Ammon's horn (tissue), 1 donor: ENCODE results near the gene TRIML1.

Experiments
- DNase-seq: peaks from one replicate; pipeline ENCODE4 v3.0.0-alpha.2; 2016; ENCODE audit warnings: low spot score

TRIML1 gene

DNA sequence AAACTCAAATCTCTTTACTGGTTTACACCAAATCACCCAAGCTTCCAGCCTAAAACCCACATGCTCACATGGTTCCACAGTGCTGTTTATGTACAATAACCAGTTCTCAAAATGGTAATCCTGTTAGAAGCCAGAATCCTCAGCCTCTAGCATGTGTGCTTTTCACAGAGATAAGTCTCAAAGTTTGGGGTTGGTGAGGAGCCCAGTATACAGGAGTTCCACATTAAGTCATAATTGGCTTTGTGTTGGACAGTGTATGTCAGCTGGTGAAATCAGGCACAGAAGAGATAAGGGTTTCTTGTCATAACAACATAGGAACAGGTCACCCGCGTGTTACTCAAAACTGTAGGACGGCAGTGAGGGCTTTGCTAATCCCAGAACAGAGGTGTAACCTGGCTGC, at the start of gene TRIML1:
TSS of gene TRIML1 (plus strand) at position 301 of the 400 bp plus-strand sequence. CDS start 118 bp downstream, outside the sequence.
- no peak for DNase-seq

- no peak for DNase-seq
Observed at GRCh38 chr4:188092824-188093223, 46.4 kb upstream of the TRIML1 start.

GRCh38 chr4:188106454-188106853, 32.8 kb upstream of the TRIML1 start:
- DNase-seq: no peak

GRCh38 chr4:188107931-188108843, 31.1 kb upstream of the TRIML1 start:
- no peak for DNase-seq

- no peak for DNase-seq
Observed at GRCh38 chr4:188109157-188109755, 30.0 kb upstream of the TRIML1 start, which contains the start of gene TRIML2. Gene TRIML2, minus strand, starts transcription at chr4:188109603. Its CDS starts 4,235 bp downstream, at chr4:188105368.

DNA sequence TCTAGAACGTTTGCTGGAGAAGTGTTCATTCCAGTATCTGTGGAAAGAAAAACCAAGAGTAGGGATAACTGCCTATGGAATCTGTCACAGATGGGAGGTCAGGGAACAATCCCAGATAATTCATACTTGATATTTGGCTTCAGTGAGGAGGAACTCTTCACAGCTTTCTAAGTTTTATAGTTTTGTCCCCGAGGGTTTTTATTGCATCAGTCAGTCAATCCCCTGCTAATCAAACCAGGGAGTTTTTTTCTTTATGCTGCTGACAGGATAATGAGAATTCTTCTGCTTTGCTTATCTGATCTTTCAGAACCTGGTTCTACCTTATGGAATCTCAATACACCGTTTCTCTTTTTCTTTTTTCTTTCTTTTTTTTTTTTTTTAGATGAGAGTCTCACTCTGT, 29.2 kb upstream of the TRIML1 start:
- DNase-seq: no peak

- DNase-seq: no peak
Observed at GRCh38 chr4:188110741-188111471, 28.3 kb upstream of the TRIML1 start.

DNA sequence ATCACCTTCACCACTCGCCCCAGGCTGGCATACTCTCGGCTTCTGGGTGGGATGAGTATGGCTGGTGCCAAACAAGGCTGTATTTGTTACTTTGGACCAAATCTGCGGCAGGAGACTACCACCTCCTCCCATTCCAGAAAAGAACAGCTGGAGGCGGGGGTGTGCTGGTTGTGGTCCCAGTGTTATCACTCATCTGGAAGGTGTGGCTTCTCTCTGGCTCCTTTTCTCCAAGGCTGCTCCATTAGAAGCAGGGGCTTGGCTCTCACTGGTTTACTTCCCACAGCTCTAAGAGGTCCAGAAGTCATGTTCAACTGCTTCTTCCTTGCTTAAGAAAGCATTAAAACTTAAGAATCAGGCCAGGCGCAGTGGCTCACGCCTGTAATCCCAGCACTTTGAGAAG, 27.3 kb upstream of the TRIML1 start:
- no peak for DNase-seq

DNA sequence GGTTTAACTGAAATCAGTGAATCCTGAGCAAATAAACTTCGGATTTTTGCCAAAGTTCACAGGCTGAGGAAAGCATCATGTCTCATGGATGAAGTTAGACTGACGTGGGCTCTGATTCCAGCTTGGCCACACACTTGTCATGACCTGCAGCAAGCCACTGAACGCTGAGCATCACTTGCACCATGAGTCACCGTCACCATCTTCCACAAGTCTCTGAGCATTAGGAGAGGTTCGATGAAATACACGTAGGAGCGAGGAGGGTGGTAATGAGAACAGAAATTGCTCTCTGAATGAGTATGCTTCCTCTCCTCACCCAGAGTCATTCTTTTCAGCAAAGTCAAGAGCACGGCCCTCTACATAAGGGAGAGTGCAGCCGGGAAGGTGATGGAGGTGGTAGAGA, 26.1 kb upstream of the TRIML1 start:
- DNase-seq: no peak

DNA sequence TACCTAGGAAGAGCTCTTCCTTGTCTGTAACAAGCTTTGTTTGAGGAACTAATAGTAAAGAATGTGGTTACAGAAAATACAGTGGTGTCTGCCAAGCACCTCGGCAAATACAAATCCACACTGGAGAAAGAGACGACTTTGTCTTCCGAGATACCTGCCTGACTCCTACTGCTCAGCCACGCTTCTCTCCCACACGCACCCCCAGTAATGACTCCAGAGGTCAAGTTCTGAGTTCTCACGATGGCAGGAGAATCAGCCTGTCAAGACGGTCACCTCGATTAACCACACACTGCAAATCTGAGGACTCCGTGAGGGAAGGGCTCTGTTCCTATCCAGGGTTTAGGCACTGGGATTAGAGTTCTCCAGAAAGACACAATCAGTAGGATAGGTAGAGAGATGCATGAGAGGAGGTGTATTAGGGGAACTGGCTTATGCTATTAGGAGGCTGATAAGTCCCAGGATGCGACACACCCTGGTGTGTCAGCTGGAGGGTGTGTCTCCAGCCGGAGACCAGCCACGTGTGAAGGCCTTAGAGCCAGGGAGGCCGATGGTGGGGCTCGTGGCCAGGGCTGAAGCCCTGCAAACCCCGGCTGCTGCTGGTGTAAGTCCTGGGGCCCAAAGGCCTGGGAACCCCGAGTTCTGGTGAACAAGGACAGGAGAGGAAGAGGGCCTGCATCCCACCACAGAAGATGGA, 21.5 kb upstream of the TRIML1 start:
- DNase-seq: no peak

GRCh38 chr4:188121530-188121929, 17.7 kb upstream of the TRIML1 start:
- no peak for DNase-seq

GRCh38 chr4:188127214-188127874, 11.9 kb upstream of the TRIML1 start:
- DNase-seq: peak; percentile 28

DNA sequence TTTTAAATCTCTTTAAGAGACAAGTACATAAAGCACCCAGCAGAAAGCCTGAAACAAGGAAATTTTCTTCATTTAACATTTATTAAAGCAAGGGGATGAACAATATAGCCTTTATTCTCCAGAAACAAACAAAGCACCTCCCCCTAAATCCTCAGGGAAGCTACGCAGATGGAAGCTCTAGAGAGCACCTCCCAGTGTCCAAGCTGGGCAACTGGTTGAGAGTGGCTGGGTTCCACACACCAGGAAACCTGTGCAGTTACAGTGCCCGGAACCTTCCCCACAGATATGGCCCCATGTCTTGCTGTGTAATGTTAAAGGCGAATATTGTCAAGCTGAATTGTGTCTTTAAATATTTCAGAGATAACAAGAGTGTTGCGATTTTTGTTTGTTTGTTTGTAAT, 8.9 kb upstream of the TRIML1 start:
- no peak for DNase-seq

GRCh38 chr4:188132232-188132631, 7.0 kb upstream of the TRIML1 start:
- no peak for DNase-seq

DNA sequence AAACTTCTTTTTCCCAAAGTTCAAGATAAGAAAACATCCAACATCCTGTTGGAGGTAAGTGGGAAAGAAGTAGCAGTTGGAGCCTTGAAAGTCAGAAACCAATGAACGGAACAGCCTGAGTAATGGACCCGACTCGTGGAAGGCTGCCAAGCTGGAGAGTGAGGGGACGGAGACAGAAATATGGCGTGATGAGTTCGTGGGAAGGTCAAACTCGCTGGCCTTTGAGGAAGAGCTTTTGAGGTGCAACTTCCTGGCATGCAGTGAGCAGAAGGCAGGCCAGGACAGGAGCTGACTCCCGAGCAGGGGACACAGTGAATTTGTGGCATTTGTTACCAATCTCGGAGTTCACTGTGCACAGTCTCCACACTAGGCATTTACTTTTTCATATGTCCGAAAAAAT, 1.0 kb upstream of the TRIML1 start:
- DNase-seq: no peak

GRCh38 chr4:188139671-188140070, 430 bp downstream of the TRIML1 start:
- no peak for DNase-seq

DNA sequence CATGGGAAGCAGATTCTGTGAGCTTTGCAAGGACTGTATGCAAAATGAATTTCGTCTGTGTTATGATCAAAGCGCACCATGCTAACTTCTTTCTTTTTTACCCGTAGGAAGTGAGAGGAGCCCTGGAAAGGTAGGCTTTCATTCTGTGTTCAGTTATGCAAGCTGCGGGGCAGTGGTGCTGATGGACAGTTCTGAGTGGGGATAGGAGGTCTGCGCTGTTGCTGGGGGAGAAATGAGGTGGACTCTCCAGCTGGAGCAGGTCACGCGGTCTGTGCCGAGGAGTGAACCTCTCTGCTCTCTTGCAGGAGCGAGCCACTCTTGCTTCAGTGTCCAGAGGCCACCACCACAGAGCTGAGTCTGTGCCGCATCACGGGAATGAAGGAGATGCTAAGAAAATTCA, 4.5 kb downstream of the TRIML1 start:
- no peak for DNase-seq

DNA sequence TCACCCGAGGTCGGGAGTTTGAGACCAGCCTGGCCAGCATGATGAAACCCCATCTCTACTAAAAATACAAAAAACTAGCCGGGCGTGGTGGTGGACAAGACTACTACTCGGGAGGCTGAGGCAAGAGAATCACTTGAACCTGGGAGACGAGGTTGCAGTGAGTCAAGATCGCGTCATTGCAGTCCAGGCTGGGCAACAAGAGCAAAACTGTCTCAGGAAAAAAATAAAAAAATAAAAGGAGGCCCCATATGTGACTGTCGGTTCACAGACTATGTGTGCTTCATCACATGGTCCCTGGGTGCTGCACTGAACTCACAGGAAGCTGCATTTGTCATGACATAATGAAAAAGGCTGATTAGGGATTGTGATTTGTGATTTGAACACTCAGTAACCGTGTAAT, 6.4 kb downstream of the TRIML1 start:
- no peak for DNase-seq

DNA sequence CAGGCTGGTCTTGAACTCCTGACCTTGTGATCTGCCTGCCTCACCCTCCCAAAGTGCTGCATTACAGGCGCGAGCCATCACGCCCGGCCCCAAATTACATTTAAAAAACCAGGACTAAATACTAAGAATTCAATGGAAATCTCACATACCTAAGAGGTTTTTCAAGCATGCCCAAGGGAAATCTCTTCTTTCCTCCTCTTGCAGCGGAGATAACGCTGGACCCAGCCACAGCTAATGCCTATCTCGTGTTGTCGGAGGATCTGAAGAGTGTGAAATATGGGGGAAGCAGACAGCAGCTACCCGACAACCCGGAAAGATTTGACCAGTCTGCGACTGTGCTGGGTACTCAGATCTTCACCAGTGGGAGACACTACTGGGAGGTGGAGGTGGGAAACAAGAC, 7.4 kb downstream of the TRIML1 start:
- DNase-seq: no peak

DNA sequence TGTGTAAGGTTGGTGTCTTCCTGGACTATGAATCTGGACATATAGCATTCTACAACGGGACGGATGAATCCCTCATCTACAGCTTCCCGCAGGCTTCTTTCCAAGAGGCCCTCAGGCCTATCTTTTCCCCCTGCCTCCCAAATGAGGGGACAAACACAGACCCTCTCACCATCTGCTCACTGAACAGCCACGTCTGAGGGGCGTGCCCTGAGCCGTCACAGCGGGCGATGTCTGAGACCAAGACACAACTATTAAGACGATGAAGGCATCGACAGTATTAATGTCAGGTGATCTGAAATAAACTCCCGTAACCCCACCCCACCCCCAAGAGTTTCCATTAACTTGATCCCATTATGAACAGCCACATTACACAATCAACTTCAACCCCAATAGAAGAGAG, 7.9 kb downstream of the TRIML1 start:
- no peak for DNase-seq

DNA sequence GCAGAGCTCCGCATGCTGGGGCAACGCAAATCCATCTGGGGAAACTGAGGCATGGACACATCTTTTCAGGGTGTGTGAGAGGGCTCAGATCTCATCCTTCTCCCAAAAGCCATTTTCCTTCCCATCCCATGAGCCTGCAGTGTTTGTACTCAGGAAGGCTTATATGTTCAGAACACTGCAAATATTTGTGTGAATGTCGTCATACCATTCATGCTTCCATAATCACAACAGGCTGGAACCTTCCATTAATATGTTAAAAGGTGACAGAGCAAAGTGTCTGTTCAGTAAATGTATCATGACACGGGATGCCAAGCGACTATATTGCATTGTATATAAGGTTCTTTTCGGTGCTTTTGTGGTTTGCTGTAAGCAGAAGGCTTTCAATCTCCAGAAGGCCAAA, 8.5 kb downstream of the TRIML1 start:
- DNase-seq: no peak
